ENCODE data around the gene DNAJA2.
A peak's percentile ranks its signal among the peaks of the same experiment; 100 is the strongest.

GRCh38 chr16:46968063-46968435, 5.4 kb downstream of the DNAJA2 start:
- TF ChIP-seq MYC (IDR thresholded peaks at IDR 0.05; ENCODE audit: borderline replicate concordance, low read length): no peak
- no peak for TF ChIP-seq EP300 (IDR thresholded peaks at IDR 0.05)
- no peak for TF ChIP-seq RARB (CRISPR knock-in tag; IDR thresholded peaks at IDR 0.05)
- no peak for TF ChIP-seq MAX (IDR thresholded peaks at IDR 0.05)
- TF ChIP-seq, protein P1, sequence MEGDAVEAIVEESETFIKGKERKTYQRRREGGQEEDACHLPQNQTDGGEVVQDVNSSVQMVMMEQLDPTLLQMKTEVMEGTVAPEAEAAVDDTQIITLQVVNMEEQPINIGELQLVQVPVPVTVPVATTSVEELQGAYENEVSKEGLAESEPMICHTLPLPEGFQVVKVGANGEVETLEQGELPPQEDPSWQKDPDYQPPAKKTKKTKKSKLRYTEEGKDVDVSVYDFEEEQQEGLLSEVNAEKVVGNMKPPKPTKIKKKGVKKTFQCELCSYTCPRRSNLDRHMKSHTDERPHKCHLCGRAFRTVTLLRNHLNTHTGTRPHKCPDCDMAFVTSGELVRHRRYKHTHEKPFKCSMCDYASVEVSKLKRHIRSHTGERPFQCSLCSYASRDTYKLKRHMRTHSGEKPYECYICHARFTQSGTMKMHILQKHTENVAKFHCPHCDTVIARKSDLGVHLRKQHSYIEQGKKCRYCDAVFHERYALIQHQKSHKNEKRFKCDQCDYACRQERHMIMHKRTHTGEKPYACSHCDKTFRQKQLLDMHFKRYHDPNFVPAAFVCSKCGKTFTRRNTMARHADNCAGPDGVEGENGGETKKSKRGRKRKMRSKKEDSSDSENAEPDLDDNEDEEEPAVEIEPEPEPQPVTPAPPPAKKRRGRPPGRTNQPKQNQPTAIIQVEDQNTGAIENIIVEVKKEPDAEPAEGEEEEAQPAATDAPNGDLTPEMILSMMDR (IDR thresholded peaks at IDR 0.05): no peak
- no peak for TF ChIP-seq POLR2A (IDR thresholded peaks at IDR 0.05; ENCODE audit: low read length)
- no peak for TF ChIP-seq HOXA7 (CRISPR knock-in tag; IDR thresholded peaks at IDR 0.05)
- TF ChIP-seq MAFK (IDR thresholded peaks at IDR 0.05; ENCODE audit: partially characterized antibody): peak; percentile 85
- TF ChIP-seq GATA3 (IDR thresholded peaks at IDR 0.05; ENCODE audit: borderline replicate concordance): no peak
- TF ChIP-seq RAD21 (conservative IDR thresholded peaks at IDR 0.05 in 1 of 2, IDR thresholded peaks at IDR 0.05 in 1 of 2): no peak
